Breast epithelium (tissue), 3 donors: ENCODE measurements around the gene ARHGAP18.

ENCODE experiments used
- POLR2A ChIP-seq: fragments of 450-650 bp; IDR thresholded peaks from one replicate; pipeline ENCODE4 v1.6.1; 2016; ENCODE audit warnings: antibody characterized with exemption, mild to moderate bottlenecking, moderate library complexity
- POLR2AphosphoS5 ChIP-seq, 3 donors: sonication (generic); formaldehyde crosslinking; IDR thresholded peaks; one replicate each; pipeline ENCODE4 v1.6.1; 2017; ENCODE audit warnings: antibody characterized with exemption in 3 of 3
- TF ChIP-seq, protein P1 (sequence below), 3 donors: fragments of 450-650 bp; IDR thresholded peaks; one replicate each; pipeline ENCODE4 v1.5.1; 2016 to 2017; ENCODE audit warnings: antibody characterized with exemption in 3 of 3, mild to moderate bottlenecking in 3 of 3, moderate library complexity in 3 of 3

- TF ChIP-seq, protein P1, sequence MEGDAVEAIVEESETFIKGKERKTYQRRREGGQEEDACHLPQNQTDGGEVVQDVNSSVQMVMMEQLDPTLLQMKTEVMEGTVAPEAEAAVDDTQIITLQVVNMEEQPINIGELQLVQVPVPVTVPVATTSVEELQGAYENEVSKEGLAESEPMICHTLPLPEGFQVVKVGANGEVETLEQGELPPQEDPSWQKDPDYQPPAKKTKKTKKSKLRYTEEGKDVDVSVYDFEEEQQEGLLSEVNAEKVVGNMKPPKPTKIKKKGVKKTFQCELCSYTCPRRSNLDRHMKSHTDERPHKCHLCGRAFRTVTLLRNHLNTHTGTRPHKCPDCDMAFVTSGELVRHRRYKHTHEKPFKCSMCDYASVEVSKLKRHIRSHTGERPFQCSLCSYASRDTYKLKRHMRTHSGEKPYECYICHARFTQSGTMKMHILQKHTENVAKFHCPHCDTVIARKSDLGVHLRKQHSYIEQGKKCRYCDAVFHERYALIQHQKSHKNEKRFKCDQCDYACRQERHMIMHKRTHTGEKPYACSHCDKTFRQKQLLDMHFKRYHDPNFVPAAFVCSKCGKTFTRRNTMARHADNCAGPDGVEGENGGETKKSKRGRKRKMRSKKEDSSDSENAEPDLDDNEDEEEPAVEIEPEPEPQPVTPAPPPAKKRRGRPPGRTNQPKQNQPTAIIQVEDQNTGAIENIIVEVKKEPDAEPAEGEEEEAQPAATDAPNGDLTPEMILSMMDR (IDR thresholded peaks at IDR 0.05): no peak
- TF ChIP-seq POLR2AphosphoS5 (IDR thresholded peaks at IDR 0.05) (no peak), POLR2A (no peak)
Observed at GRCh38 chr6:129685662-129686031, 24.3 kb downstream of the ARHGAP18 start.
